GM23338 (cell line): ENCODE measurements around the gene ATP8A2. TPM values are rescaled to one million over a fixed set of nuclear protein-coding genes. Genes with fewer than 3 reads are reported as not detected.

Source experiments
- ATAC-seq: fragments of 200-7000 bp; cut with Tn5 transposase; 3 replicates; pipeline ENCODE4 v1.9.1; 2020
- DNase-seq: peaks from one replicate; pipeline ENCODE4 v3.0.0-alpha.2; 2015; ENCODE audit warnings: low spot score
- H2AFZ ChIP-seq: fragments of 200-600 bp; sonication (generic); 2 replicates; pipeline ENCODE4 v1.8.0; 2016; ENCODE audit warnings: antibody characterized with exemption, mild to moderate bottlenecking, moderate library complexity
- H3F3A ChIP-seq: fragments of 200-600 bp; sonication (generic); replicated peaks from 2 replicates; pipeline ENCODE4 v1.8.0; 2017; ENCODE audit warnings: antibody characterized with exemption, mixed run types, low read depth
- H3K27ac ChIP-seq: fragments of 200-600 bp; sonication (generic); 2 replicates; pipeline ENCODE4 v1.6.1; 2016; ENCODE audit warnings: low read depth
- H3K27me3 ChIP-seq: fragments of 200-600 bp; sonication (generic); 2 replicates; pipeline ENCODE4 v1.8.0; 2016; ENCODE audit warnings: mild to moderate bottlenecking, mixed run types, moderate library complexity; ENCODE audit not compliant: insufficient read depth
- H3K36me3 ChIP-seq: fragments of 200-600 bp; sonication (generic); 2 replicates; pipeline ENCODE4 v1.8.0; 2016; ENCODE audit warnings: mild to moderate bottlenecking; ENCODE audit not compliant: insufficient read depth
- H3K4me1 ChIP-seq: fragments of 200-600 bp; sonication (generic); 2 replicates; pipeline ENCODE4 v1.8.0; 2016; ENCODE audit warnings: mild to moderate bottlenecking, moderate library complexity; ENCODE audit not compliant: insufficient read depth
- H3K4me2 ChIP-seq: fragments of 200-600 bp; sonication (generic); 2 replicates; pipeline ENCODE4 v1.7.1; 2017; ENCODE audit warnings: mixed run types
- H3K4me3 ChIP-seq: fragments of 200-600 bp; sonication (generic); 2 replicates; pipeline ENCODE4 v1.6.1; 2016; ENCODE audit warnings: mixed run types
- H3K79me2 ChIP-seq: fragments of 200-600 bp; sonication (generic); replicated peaks from 2 replicates; pipeline ENCODE4 v1.8.0; 2017; ENCODE audit warnings: mild to moderate bottlenecking; ENCODE audit not compliant: insufficient read depth
- H3K9me2 ChIP-seq: fragments of 200-600 bp; sonication (generic); 2 replicates; pipeline ENCODE4 v1.8.0; 2017; ENCODE audit not compliant: insufficient read depth
- H4K20me1 ChIP-seq: fragments of 200-600 bp; sonication (generic); replicated peaks from 2 replicates; pipeline ENCODE4 v1.8.0; 2017; ENCODE audit warnings: mild to moderate bottlenecking; ENCODE audit not compliant: insufficient read depth
- H3K27ac Mint-ChIP-seq: 2 replicates; pipeline ENCODE4 v1.8.0; 2020; ENCODE audit warnings: inconsistent platforms, mild to moderate bottlenecking, moderate library complexity, mixed read lengths
- H3K27me3 Mint-ChIP-seq: 3 replicates; pipeline ENCODE4 v1.8.0; 2022; ENCODE audit warnings: low read depth, mild to moderate bottlenecking, moderate library complexity, mixed read lengths, inconsistent platforms; ENCODE audit not compliant: insufficient read depth, poor library complexity
- H3K36me3 Mint-ChIP-seq: 3 replicates; pipeline ENCODE4 v1.8.0; 2021; ENCODE audit warnings: low read depth, mild to moderate bottlenecking, inconsistent platforms, moderate library complexity, mixed read lengths
- H3K4me1 Mint-ChIP-seq: 3 replicates; pipeline ENCODE4 v1.8.0; 2020; ENCODE audit warnings: mild to moderate bottlenecking, inconsistent platforms, mixed read lengths
- H3K4me3 Mint-ChIP-seq: 3 replicates; pipeline ENCODE4 v1.8.0; 2021; ENCODE audit warnings: moderate library complexity, mild to moderate bottlenecking, inconsistent platforms, mixed read lengths
- H3K9me3 Mint-ChIP-seq: 3 replicates; pipeline ENCODE4 v1.8.0; 2020; ENCODE audit warnings: moderate library complexity, mild to moderate bottlenecking, inconsistent platforms, mixed read lengths
- CREB1 ChIP-seq: fragments of 250-450 bp; sonication (Bioruptor Pico); IDR thresholded peaks from 2 replicates; pipeline ENCODE4 v1.5.0; 2020; ENCODE audit warnings: low read depth, mild to moderate bottlenecking, moderate library complexity
- CTCF ChIP-seq, 2 experiments: fragments of 200-600 bp in 1 of 2; sonication (generic) in 1 of 2; conservative IDR thresholded peaks; 2 replicates each; pipeline versions ENCODE4 v1.5.1 to v1.6.1; 2016 to 2017; ENCODE audit warnings: antibody characterized with exemption in 2 of 2, low read depth in 2 of 2, mild to moderate bottlenecking in 2 of 2, moderate library complexity in 1 of 2
- ETS1 ChIP-seq: IDR thresholded peaks from 2 replicates; pipeline ENCODE4 v1.6.1; 2016; ENCODE audit warnings: antibody characterized with exemption
- EZH2 ChIP-seq: fragments of 200-600 bp; sonication (generic); IDR thresholded peaks from one replicate; pipeline ENCODE4 v1.8.0; 2017; ENCODE audit warnings: antibody characterized with exemption, mild to moderate bottlenecking, low read depth; ENCODE audit not compliant: unreplicated experiment
- EZH2phosphoT487 ChIP-seq: fragments of 200-600 bp; sonication (generic); IDR thresholded peaks from one replicate; pipeline ENCODE4 v1.8.1; 2018; ENCODE audit warnings: antibody characterized with exemption; ENCODE audit not compliant: unreplicated experiment
- JUNB ChIP-seq: IDR thresholded peaks from one replicate; pipeline ENCODE4 v1.6.1; 2016; ENCODE audit warnings: antibody characterized with exemption; ENCODE audit not compliant: unreplicated experiment
- NANOG ChIP-seq: IDR thresholded peaks from 2 replicates; pipeline ENCODE4 v1.6.1; 2016; ENCODE audit warnings: antibody characterized with exemption, borderline replicate concordance
- POLR2AphosphoS5 ChIP-seq: IDR thresholded peaks from 2 replicates; pipeline ENCODE4 v1.6.1; 2016; ENCODE audit warnings: antibody characterized with exemption, low read depth
- REST ChIP-seq: IDR thresholded peaks from one replicate; pipeline ENCODE4 v1.6.1; 2018; ENCODE audit warnings: antibody characterized with exemption; ENCODE audit not compliant: unreplicated experiment
- STAT1 ChIP-seq: IDR thresholded peaks from one replicate; pipeline ENCODE4 v1.6.1; 2016; ENCODE audit warnings: antibody characterized with exemption; ENCODE audit not compliant: unreplicated experiment
- ZNF114 ChIP-seq: fragments of 250-450 bp; sonication (Bioruptor Pico); IDR thresholded peaks from 2 replicates; pipeline ENCODE4 v1.5.0; 2020; ENCODE audit warnings: mild to moderate bottlenecking, moderate library complexity
- ZNF331 ChIP-seq: fragments of 250-450 bp; sonication (Bioruptor Pico); IDR thresholded peaks from 2 replicates; pipeline ENCODE4 v1.5.0; 2020; ENCODE audit warnings: low read depth, mild to moderate bottlenecking, moderate library complexity
- ZNF462 ChIP-seq: fragments of 250-450 bp; sonication (Bioruptor Pico); IDR thresholded peaks from 2 replicates; pipeline ENCODE4 v1.5.0; 2020; ENCODE audit warnings: mild to moderate bottlenecking, moderate library complexity
- polyA plus RNA-seq: library from polyadenylated mRNA; unstranded; fragments of >200 nt; fragmentation: Nextera tagmentation; extraction: Ambion mirVana; gene quantifications from 2 replicates; pipeline ENCODE4 v1.2.1, GENCODE V29; 2016
- total RNA-seq: library from RNA; depleted of rRNA; stranded (reverse); fragments of >200 nt; shearing (Covaris generic); gene quantifications from 2 replicates; pipeline ENCODE4 v1.2.3, GENCODE V29; 2014

The ATP8A2 gene
- total and polyA plus RNA-seq, 2 experiments from 2014 or later, result 5.7 to 8.8 TPM

GRCh38 chr13:26022538-26023292 lies 650.9 kb downstream of the ATP8A2 start:
- no peak overlapping the region for H3K4me3 Mint-ChIP-seq
- H3K27ac Mint-ChIP-seq, result no peak overlapping the region

More at GRCh38 chr13:26022538-26023292, 650.9 kb downstream of the ATP8A2 start:
- Histone ChIP-seq H3F3A (no peaks in the 10 kb centered on the region), H3K27me3 (no peaks in the 10 kb centered on the region), H3K27ac (no peak overlapping the region), H3K9me2 (no peaks in the 10 kb centered on the region), H3K4me1 (peaks cover 22% of the 10 kb centered on the region), H3K4me2 (no peak overlapping the region), H3K79me2 (no peaks in the 10 kb centered on the region), H3K36me3 (no peaks in the 10 kb centered on the region), H2AFZ (no peak overlapping the region), H3K4me3 (no peak overlapping the region), H4K20me1 (no peaks in the 10 kb centered on the region)
- peaks cover 13% of the 10 kb centered on the region for H3K27me3 Mint-ChIP-seq
- H3K36me3 Mint-ChIP-seq, result no peaks in the 10 kb centered on the region; the same call in 2 of the 3 replicates
- TF ChIP-seq EZH2phosphoT487 (no peak), STAT1 (no peak), ZNF114 (no peak), REST (no peak), POLR2AphosphoS5 (no peak), ETS1 (no peak), CREB1 (CRISPR knock-in tag) (no peak), NANOG (no peak), ZNF331 (CRISPR knock-in tag) (no peak), ZNF462 (CRISPR knock-in tag) (no peak), CTCF (conservative IDR thresholded peaks at IDR 0.05; ENCODE audit: low read depth in 2 of 2) (no peak), JUNB (no peak), EZH2 (no peak)
- H3K9me3 Mint-ChIP-seq, result no peaks in the 10 kb centered on the region
- ATAC-seq, result no peak
- H3K4me1 Mint-ChIP-seq, result peaks cover 47% of the 10 kb centered on the region
- no peak for DNase-seq
